Kidney epithelial cell (primary cell): ENCODE measurements around the gene DNPH1. TPM values are rescaled to one million over a fixed set of nuclear protein-coding genes. Genes with fewer than 3 reads are reported as not detected.
A peak's percentile ranks its signal among the peaks of the same experiment; 100 is the strongest.

Source experiments
- DNase-seq: peaks from one replicate; pipeline ENCODE4 v3.0.0-alpha.2; 2010; ENCODE audit warnings: low read depth
- H3K27me3 ChIP-seq: 2 replicates; pipeline ENCODE4 v1.6.0; 2011; ENCODE audit warnings: low read length; ENCODE audit not compliant: control insufficient read depth, insufficient read depth
- H3K36me3 ChIP-seq: 2 replicates; pipeline ENCODE4 v1.5.1; 2011; ENCODE audit warnings: low read length; ENCODE audit not compliant: control insufficient read depth, insufficient read depth
- H3K4me3 ChIP-seq: 2 replicates; pipeline ENCODE4 v1.5.1; 2011; ENCODE audit warnings: low read depth, mild to moderate bottlenecking, control low read depth, low read length
- total RNA-seq: library from RNA; depleted of rRNA; stranded (reverse); fragments of >200 nt; gene quantifications from 2 replicates; pipeline ENCODE4 v1.2.3, GENCODE V29; 2015
- TF ChIP-seq, protein P1 (sequence below): IDR thresholded peaks from 2 replicates; pipeline ENCODE4 v1.5.1; 2011; ENCODE audit warnings: mild to moderate bottlenecking, moderate library complexity, low read length, control low read depth, inconsistent platforms; ENCODE audit not compliant: insufficient read depth, poor library complexity, severe bottlenecking

DNPH1 gene
- total RNA-seq, 1 donor from 2014 or later, result 284 TPM

DNA sequence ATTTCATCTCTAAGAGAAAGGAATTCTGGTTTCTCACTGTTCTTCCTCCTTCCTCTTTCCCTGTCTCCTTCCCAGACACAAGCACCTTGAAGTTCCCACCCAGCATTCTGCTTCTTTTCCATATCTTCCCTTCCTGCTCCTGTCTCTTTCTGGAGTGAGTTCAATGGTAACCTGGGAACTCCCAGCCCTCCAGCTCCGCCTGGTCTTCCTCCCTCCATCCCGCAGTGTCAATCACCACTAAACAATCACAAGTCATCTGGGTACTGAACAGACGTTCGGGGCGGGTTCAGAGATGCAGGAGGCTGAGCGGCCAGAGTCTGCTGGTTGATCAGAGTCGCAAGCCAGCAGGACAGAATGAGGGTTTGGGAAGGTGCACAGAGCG is 21.7 kb upstream of the DNPH1 start:
- Histone ChIP-seq H3K36me3 (no peaks in the 10 kb centered on the region), H3K27me3 (peaks cover 20% of the 10 kb centered on the region), H3K4me3 (no peak overlapping the region)
- no peak for DNase-seq
- TF ChIP-seq, protein P1, sequence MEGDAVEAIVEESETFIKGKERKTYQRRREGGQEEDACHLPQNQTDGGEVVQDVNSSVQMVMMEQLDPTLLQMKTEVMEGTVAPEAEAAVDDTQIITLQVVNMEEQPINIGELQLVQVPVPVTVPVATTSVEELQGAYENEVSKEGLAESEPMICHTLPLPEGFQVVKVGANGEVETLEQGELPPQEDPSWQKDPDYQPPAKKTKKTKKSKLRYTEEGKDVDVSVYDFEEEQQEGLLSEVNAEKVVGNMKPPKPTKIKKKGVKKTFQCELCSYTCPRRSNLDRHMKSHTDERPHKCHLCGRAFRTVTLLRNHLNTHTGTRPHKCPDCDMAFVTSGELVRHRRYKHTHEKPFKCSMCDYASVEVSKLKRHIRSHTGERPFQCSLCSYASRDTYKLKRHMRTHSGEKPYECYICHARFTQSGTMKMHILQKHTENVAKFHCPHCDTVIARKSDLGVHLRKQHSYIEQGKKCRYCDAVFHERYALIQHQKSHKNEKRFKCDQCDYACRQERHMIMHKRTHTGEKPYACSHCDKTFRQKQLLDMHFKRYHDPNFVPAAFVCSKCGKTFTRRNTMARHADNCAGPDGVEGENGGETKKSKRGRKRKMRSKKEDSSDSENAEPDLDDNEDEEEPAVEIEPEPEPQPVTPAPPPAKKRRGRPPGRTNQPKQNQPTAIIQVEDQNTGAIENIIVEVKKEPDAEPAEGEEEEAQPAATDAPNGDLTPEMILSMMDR, result no peak

DNA sequence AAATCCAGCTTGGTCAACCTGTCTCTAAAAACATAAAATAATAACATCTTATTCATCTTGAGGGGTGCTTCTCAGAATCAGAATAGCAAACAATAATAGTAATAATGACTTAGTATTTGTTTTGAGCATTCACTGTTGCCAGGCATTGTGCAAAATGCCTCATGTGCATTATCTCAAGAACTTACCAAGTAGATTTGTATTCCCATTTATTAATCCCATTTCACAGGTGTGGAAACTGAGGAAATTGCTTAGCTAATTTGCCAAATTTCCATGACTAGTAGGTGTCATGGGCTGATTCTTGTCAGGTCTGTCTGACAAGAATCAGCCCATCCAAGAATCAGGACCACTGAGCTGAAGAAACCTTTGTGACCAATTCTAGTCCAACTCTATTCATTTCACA is 19.5 kb upstream of the DNPH1 start:
- no peak for DNase-seq
- Histone ChIP-seq H3K36me3 (no peaks in the 10 kb centered on the region), H3K27me3 (peaks cover 33% of the 10 kb centered on the region), H3K4me3 (no peak overlapping the region)
- TF ChIP-seq, protein P1, result no peak

DNA sequence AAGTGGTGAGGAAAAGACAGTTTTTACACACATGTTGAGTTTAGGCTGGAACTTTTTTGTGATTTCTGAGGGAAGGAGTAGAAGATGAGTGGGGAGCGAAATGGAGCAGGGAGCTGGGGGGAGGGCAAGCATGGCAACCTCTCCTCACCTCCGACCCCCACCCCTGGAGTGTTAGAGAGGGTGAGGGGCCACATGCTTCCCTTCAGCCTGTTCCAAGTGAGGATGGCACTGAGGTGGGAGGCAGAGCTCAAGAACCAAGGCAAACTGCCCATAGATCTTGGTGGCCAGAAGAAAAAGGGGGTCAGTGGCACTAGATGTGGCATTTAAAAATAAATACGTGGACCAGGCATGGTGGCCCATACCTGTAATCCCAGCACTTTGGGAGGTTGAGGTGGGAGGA is 18.8 kb upstream of the DNPH1 start:
- no peak for DNase-seq
- TF ChIP-seq, protein P1, result no peak
- Histone ChIP-seq H3K4me3 (no peak overlapping the region), H3K27me3 (peaks cover 35% of the 10 kb centered on the region), H3K36me3 (no peaks in the 10 kb centered on the region)

DNA sequence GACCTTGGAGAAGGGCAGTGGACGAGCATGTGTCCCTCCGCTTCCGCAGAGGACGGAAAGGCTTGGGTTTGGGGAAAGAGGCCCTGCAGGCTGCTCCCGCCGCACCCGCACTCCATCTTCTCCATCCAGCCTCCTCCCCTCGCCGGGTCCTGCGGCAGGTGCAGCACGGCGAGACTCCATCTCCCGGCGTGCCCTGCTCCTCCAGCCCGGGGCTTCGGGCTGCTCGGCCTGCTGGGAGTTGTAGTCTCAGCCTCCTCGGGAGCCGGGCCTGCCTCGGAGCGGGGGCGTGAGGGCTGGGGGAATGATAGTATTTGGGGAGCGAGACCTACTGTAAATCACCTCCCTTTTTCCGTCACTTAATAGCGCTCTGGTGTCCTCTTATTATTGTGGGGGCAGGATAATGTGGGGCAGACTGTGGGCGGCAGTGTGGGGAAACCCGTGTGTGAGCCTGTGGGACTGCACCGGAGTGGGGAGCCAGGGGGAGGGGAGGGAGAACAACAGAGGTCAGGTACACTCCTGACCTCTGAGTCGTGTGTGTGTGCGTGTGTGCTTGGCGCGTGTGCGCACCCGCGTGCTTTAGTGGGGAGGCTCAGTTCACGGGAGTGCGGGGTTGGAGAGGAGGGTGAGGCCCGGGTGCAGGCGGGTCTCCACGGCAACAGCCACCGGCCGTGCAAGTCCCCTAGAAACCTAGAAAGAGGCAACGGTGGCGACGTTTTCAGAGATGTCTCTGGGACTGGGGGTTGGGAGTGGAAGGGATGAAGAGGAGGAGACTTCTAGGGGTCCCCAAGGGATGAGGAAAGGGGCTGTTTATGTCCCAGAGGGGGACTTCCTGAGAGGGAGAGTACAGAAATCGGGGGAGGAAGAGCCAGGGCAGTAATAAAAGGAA is 18.1 kb upstream of the DNPH1 start:
- peaks cover 41% of the 10 kb centered on the region for H3K27me3 ChIP-seq
- DNase-seq, result no peak
- H3K36me3 ChIP-seq, result no peaks in the 10 kb centered on the region
- peak overlapping the region; percentile 52 for H3K4me3 ChIP-seq
- TF ChIP-seq, protein P1, result no peak

DNA sequence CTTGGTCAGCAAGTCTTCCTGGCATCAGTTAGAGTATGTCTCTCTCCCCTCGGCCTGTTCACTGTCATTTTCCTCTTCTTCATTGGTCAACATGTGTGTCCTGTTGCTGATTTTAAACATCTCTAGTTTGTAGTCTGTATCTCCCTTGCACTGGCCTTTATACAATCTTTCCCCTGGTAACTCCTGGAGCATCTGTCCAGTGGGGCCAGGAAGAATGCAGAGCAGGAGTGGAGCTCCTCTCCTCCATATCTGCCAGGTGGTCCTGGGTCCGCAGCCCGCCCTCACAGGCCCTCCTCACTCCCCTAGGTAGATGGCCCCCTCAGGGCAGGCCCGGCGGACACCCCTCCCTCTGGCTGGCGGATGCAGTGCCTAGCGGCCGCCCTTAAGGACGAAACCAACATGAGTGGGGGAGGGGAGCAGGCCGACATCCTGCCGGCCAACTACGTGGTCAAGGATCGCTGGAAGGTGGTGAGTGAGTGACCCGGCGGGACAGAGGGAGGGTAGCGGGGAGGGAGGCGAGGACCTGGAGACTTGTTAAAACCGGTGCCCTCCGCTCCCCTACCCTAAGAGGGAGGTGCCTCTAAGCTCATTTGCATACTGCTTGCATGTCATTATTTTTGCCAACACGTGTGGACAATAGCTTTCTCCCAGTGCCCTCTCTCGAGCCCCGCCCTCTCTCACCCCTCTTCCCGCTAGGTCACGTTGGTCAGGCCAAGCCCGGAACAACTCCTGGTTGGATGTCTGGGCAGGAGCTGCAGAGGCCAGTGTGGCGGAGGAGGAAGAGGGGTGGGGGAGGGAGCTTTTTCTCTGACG is 17.2 kb upstream of the DNPH1 start:
- Histone ChIP-seq H3K4me3 (peak overlapping the region; percentile 52), H3K36me3 (no peaks in the 10 kb centered on the region), H3K27me3 (peaks cover 42% of the 10 kb centered on the region)
- peak; percentile 43 for DNase-seq
- TF ChIP-seq, protein P1, result no peak
